ENCODE measurements around the gene UCP3.

The UCP3 gene

GRCh38 chr11:74008373-74009229 is at the start of gene UCP3:
TSS of gene UCP3 (minus strand) at chr11:74009085. CDS start at chr11:74007042, 2,043 bp downstream.
- Histone ChIP-seq H3K27me3 (ENCODE audit: insufficient read depth, low read length) (no peaks in the 10 kb centered on the region), H3K9me3 (ENCODE audit: low read length) (no peaks in the 10 kb centered on the region), H3K36me3 (ENCODE audit: insufficient read depth, low read length) (peaks cover 11% of the 10 kb centered on the region), H3K4me3 (ENCODE audit: low read length) (no peak within 1 kb of the TSS), H2AFZ (ENCODE audit: low read depth, low read length) (no peak within 1 kb of the TSS), H3K4me1 (ENCODE audit: insufficient read depth, low read length) (no peaks in the 10 kb centered on the region)

GRCh38 chr11:74057249-74058151 is 48.6 kb upstream of the UCP3 start:
- no peak overlapping the region for H2AFZ ChIP-seq (ENCODE audit: low read depth, low read length)
- no peaks in the 10 kb centered on the region for H3K4me1 ChIP-seq (ENCODE audit: insufficient read depth, low read length)
- H3K4me3 ChIP-seq (ENCODE audit: low read length): no peak overlapping the region
- peaks cover 6% of the 10 kb centered on the region for H3K9me3 ChIP-seq (ENCODE audit: low read length)
- H3K36me3 ChIP-seq (ENCODE audit: insufficient read depth, low read length): peaks cover 30% of the 10 kb centered on the region
- H3K27me3 ChIP-seq (ENCODE audit: insufficient read depth, low read length): no peaks in the 10 kb centered on the region

GRCh38 chr11:74055938-74056337 is 47.1 kb upstream of the UCP3 start:
- H3K4me3 ChIP-seq (ENCODE audit: low read length): no peak overlapping the region
- peaks cover 42% of the 10 kb centered on the region for H3K36me3 ChIP-seq (ENCODE audit: insufficient read depth, low read length)
- H3K27me3 ChIP-seq (ENCODE audit: insufficient read depth, low read length): no peaks in the 10 kb centered on the region
- H3K9me3 ChIP-seq (ENCODE audit: low read length): peaks cover 6% of the 10 kb centered on the region
- no peak overlapping the region for H2AFZ ChIP-seq (ENCODE audit: low read depth, low read length)
- H3K4me1 ChIP-seq (ENCODE audit: insufficient read depth, low read length): no peaks in the 10 kb centered on the region

GRCh38 chr11:74050465-74050864 is 41.6 kb upstream of the UCP3 start:
- no peak overlapping the region for H2AFZ ChIP-seq (ENCODE audit: low read depth, low read length)

GRCh38 chr11:74048993-74049392 is 40.1 kb upstream of the UCP3 start:
- Histone ChIP-seq H3K27me3 (ENCODE audit: insufficient read depth, low read length) (no peaks in the 10 kb centered on the region), H3K9me3 (ENCODE audit: low read length) (no peaks in the 10 kb centered on the region), H3K36me3 (ENCODE audit: insufficient read depth, low read length) (peaks cover 70% of the 10 kb centered on the region), H2AFZ (ENCODE audit: low read depth, low read length) (no peak overlapping the region), H3K4me1 (ENCODE audit: insufficient read depth, low read length) (no peaks in the 10 kb centered on the region), H3K4me3 (ENCODE audit: low read length) (no peak overlapping the region)

More at GRCh38 chr11:74050465-74050864, 41.6 kb upstream of the UCP3 start:
- Histone ChIP-seq H3K9me3 (ENCODE audit: low read length) (no peaks in the 10 kb centered on the region), H3K4me1 (ENCODE audit: insufficient read depth, low read length) (no peaks in the 10 kb centered on the region), H3K27me3 (ENCODE audit: insufficient read depth, low read length) (no peaks in the 10 kb centered on the region), H3K36me3 (ENCODE audit: insufficient read depth, low read length) (peaks cover 70% of the 10 kb centered on the region), H3K4me3 (ENCODE audit: low read length) (no peak overlapping the region)

- H3K9me3 ChIP-seq (ENCODE audit: low read length): no peaks in the 10 kb centered on the region
- H3K4me3 ChIP-seq (ENCODE audit: low read length): no peak overlapping the region
- H3K4me1 ChIP-seq (ENCODE audit: insufficient read depth, low read length): no peaks in the 10 kb centered on the region
- H3K27me3 ChIP-seq (ENCODE audit: insufficient read depth, low read length): no peaks in the 10 kb centered on the region
- H2AFZ ChIP-seq (ENCODE audit: low read depth, low read length): no peak overlapping the region
- peaks cover 62% of the 10 kb centered on the region for H3K36me3 ChIP-seq (ENCODE audit: insufficient read depth, low read length)
Observed at GRCh38 chr11:74044538-74044937, 35.7 kb upstream of the UCP3 start.

- no peaks in the 10 kb centered on the region for H3K27me3 ChIP-seq (ENCODE audit: insufficient read depth, low read length)
- H3K4me1 ChIP-seq (ENCODE audit: insufficient read depth, low read length): no peaks in the 10 kb centered on the region
- no peak overlapping the region for H2AFZ ChIP-seq (ENCODE audit: low read depth, low read length)
- peaks cover 61% of the 10 kb centered on the region for H3K36me3 ChIP-seq (ENCODE audit: insufficient read depth, low read length)
- no peak overlapping the region for H3K4me3 ChIP-seq (ENCODE audit: low read length)
- no peaks in the 10 kb centered on the region for H3K9me3 ChIP-seq (ENCODE audit: low read length)
Observed at GRCh38 chr11:74043450-74043849, 34.6 kb upstream of the UCP3 start.

- no peaks in the 10 kb centered on the region for H3K4me1 ChIP-seq (ENCODE audit: insufficient read depth, low read length)
- H3K4me3 ChIP-seq (ENCODE audit: low read length): no peak overlapping the region
- no peak overlapping the region for H2AFZ ChIP-seq (ENCODE audit: low read depth, low read length)
- H3K27me3 ChIP-seq (ENCODE audit: insufficient read depth, low read length): no peaks in the 10 kb centered on the region
- H3K9me3 ChIP-seq (ENCODE audit: low read length): no peaks in the 10 kb centered on the region
- peaks cover 82% of the 10 kb centered on the region for H3K36me3 ChIP-seq (ENCODE audit: insufficient read depth, low read length)
Observed at GRCh38 chr11:74037309-74037708, 28.4 kb upstream of the UCP3 start.

- Histone ChIP-seq H3K4me1 (ENCODE audit: insufficient read depth, low read length) (no peaks in the 10 kb centered on the region), H3K4me3 (ENCODE audit: low read length) (no peak overlapping the region), H3K9me3 (ENCODE audit: low read length) (no peaks in the 10 kb centered on the region), H2AFZ (ENCODE audit: low read depth, low read length) (no peak overlapping the region), H3K36me3 (ENCODE audit: insufficient read depth, low read length) (peaks cover 81% of the 10 kb centered on the region), H3K27me3 (ENCODE audit: insufficient read depth, low read length) (no peaks in the 10 kb centered on the region)
Observed at GRCh38 chr11:74035264-74035663, 26.4 kb upstream of the UCP3 start.

GRCh38 chr11:74033046-74033445 is 24.2 kb upstream of the UCP3 start:
- H3K36me3 ChIP-seq (ENCODE audit: insufficient read depth, low read length): peaks cover 85% of the 10 kb centered on the region
- H3K27me3 ChIP-seq (ENCODE audit: insufficient read depth, low read length): no peaks in the 10 kb centered on the region
- no peak overlapping the region for H3K4me3 ChIP-seq (ENCODE audit: low read length)
- H2AFZ ChIP-seq (ENCODE audit: low read depth, low read length): no peak overlapping the region
- H3K4me1 ChIP-seq (ENCODE audit: insufficient read depth, low read length): no peaks in the 10 kb centered on the region
- H3K9me3 ChIP-seq (ENCODE audit: low read length): no peaks in the 10 kb centered on the region

- Histone ChIP-seq H3K4me1 (ENCODE audit: insufficient read depth, low read length) (no peaks in the 10 kb centered on the region), H3K9me3 (ENCODE audit: low read length) (no peaks in the 10 kb centered on the region), H2AFZ (ENCODE audit: low read depth, low read length) (no peak overlapping the region), H3K4me3 (ENCODE audit: low read length) (no peak overlapping the region), H3K27me3 (ENCODE audit: insufficient read depth, low read length) (no peaks in the 10 kb centered on the region), H3K36me3 (ENCODE audit: insufficient read depth, low read length) (peaks cover 68% of the 10 kb centered on the region)
Observed at GRCh38 chr11:74030723-74031676, 22.1 kb upstream of the UCP3 start.

- no peak overlapping the region for H2AFZ ChIP-seq (ENCODE audit: low read depth, low read length)
- H3K4me3 ChIP-seq (ENCODE audit: low read length): no peak overlapping the region
- no peaks in the 10 kb centered on the region for H3K27me3 ChIP-seq (ENCODE audit: insufficient read depth, low read length)
- peaks cover 42% of the 10 kb centered on the region for H3K36me3 ChIP-seq (ENCODE audit: insufficient read depth, low read length)
- H3K4me1 ChIP-seq (ENCODE audit: insufficient read depth, low read length): no peaks in the 10 kb centered on the region
- no peaks in the 10 kb centered on the region for H3K9me3 ChIP-seq (ENCODE audit: low read length)
Observed at GRCh38 chr11:74025467-74026166, 16.7 kb upstream of the UCP3 start.
